IPS-18a (cell line): ENCODE measurements around the gene FOXO3.

Experiments used
- H3K27ac ChIP-seq: one replicate; pipeline ENCODE4 v1.5.1; 2013; ENCODE audit warnings: low read length
- H3K27me3 ChIP-seq: one replicate; pipeline ENCODE4 v1.6.1; 2013; ENCODE audit warnings: mild to moderate bottlenecking, low read length; ENCODE audit not compliant: control insufficient read depth, insufficient read depth
- H3K36me3 ChIP-seq: one replicate; pipeline ENCODE4 v1.6.1; 2013; ENCODE audit warnings: low read depth, low read length; ENCODE audit not compliant: control insufficient read depth
- H3K4me1 ChIP-seq: one replicate; pipeline ENCODE4 v1.6.1; 2013; ENCODE audit warnings: low read depth, low read length; ENCODE audit not compliant: control insufficient read depth
- H3K4me3 ChIP-seq: one replicate; pipeline ENCODE4 v1.5.1; 2013; ENCODE audit warnings: low read length
- H3K9ac ChIP-seq: one replicate; pipeline ENCODE4 v1.6.1; 2013; ENCODE audit warnings: mild to moderate bottlenecking, low read length, moderate library complexity
- H3K9me3 ChIP-seq: one replicate; pipeline ENCODE4 v1.6.1; 2013; ENCODE audit warnings: low read depth, low read length; ENCODE audit not compliant: control insufficient read depth

FOXO3 gene

GRCh38 chr6:108592371-108593337, 31.9 kb downstream of the FOXO3 start:
- H3K4me1 ChIP-seq: peaks cover 22% of the 10 kb centered on the region
- H3K9me3 ChIP-seq: no peaks in the 10 kb centered on the region
- no peak overlapping the region for H3K4me3 ChIP-seq
- no peak overlapping the region for H3K27ac ChIP-seq
- no peaks in the 10 kb centered on the region for H3K27me3 ChIP-seq
- no peaks in the 10 kb centered on the region for H3K36me3 ChIP-seq
- no peak overlapping the region for H3K9ac ChIP-seq

GRCh38 chr6:108594151-108594550, 33.4 kb downstream of the FOXO3 start:
- no peak overlapping the region for H3K27ac ChIP-seq
- no peak overlapping the region for H3K4me3 ChIP-seq
- H3K9ac ChIP-seq: no peak overlapping the region
- H3K27me3 ChIP-seq: no peaks in the 10 kb centered on the region
- H3K36me3 ChIP-seq: no peaks in the 10 kb centered on the region
- no peaks in the 10 kb centered on the region for H3K9me3 ChIP-seq
- H3K4me1 ChIP-seq: peaks cover 8% of the 10 kb centered on the region

- no peak overlapping the region for H3K9ac ChIP-seq
- H3K27ac ChIP-seq: no peak overlapping the region
Observed at GRCh38 chr6:108594640-108595039, 33.9 kb downstream of the FOXO3 start.

GRCh38 chr6:108596956-108597355, 36.2 kb downstream of the FOXO3 start:
- H3K36me3 ChIP-seq: no peaks in the 10 kb centered on the region
- H3K4me1 ChIP-seq: no peaks in the 10 kb centered on the region
- H3K9me3 ChIP-seq: no peaks in the 10 kb centered on the region
- no peak overlapping the region for H3K4me3 ChIP-seq
- no peak overlapping the region for H3K27ac ChIP-seq
- H3K9ac ChIP-seq: no peak overlapping the region
- H3K27me3 ChIP-seq: no peaks in the 10 kb centered on the region

More at GRCh38 chr6:108594640-108595039, 33.9 kb downstream of the FOXO3 start:
- Histone ChIP-seq H3K36me3 (no peaks in the 10 kb centered on the region), H3K9me3 (no peaks in the 10 kb centered on the region), H3K27me3 (no peaks in the 10 kb centered on the region), H3K4me1 (peaks cover 3% of the 10 kb centered on the region), H3K4me3 (no peak overlapping the region)

- H3K36me3 ChIP-seq: no peaks in the 10 kb centered on the region
- no peaks in the 10 kb centered on the region for H3K9me3 ChIP-seq
- H3K27ac ChIP-seq: no peak overlapping the region
- no peaks in the 10 kb centered on the region for H3K27me3 ChIP-seq
- no peak overlapping the region for H3K4me3 ChIP-seq
- no peaks in the 10 kb centered on the region for H3K4me1 ChIP-seq
- H3K9ac ChIP-seq: no peak overlapping the region
Observed at GRCh38 chr6:108597572-108598304, 37.0 kb downstream of the FOXO3 start.

- no peaks in the 10 kb centered on the region for H3K36me3 ChIP-seq
- no peak overlapping the region for H3K9ac ChIP-seq
- H3K4me3 ChIP-seq: no peak overlapping the region
- H3K27ac ChIP-seq: no peak overlapping the region
- no peaks in the 10 kb centered on the region for H3K4me1 ChIP-seq
- H3K9me3 ChIP-seq: no peaks in the 10 kb centered on the region
- H3K27me3 ChIP-seq: no peaks in the 10 kb centered on the region
Observed at GRCh38 chr6:108598305-108598863, 37.7 kb downstream of the FOXO3 start.

GRCh38 chr6:108604156-108604555, 43.4 kb downstream of the FOXO3 start:
- Histone ChIP-seq H3K4me3 (no peak overlapping the region), H3K9ac (no peak overlapping the region), H3K9me3 (no peaks in the 10 kb centered on the region), H3K27ac (no peak overlapping the region), H3K36me3 (no peaks in the 10 kb centered on the region), H3K27me3 (no peaks in the 10 kb centered on the region), H3K4me1 (peaks cover 6% of the 10 kb centered on the region)

GRCh38 chr6:108606250-108606690, 45.6 kb downstream of the FOXO3 start:
- Histone ChIP-seq H3K27ac (no peak overlapping the region), H3K9ac (no peak overlapping the region), H3K4me3 (no peak overlapping the region), H3K4me1 (peaks cover 22% of the 10 kb centered on the region), H3K36me3 (no peaks in the 10 kb centered on the region), H3K9me3 (no peaks in the 10 kb centered on the region), H3K27me3 (no peaks in the 10 kb centered on the region)

- H3K4me3 ChIP-seq: no peak overlapping the region
- no peaks in the 10 kb centered on the region for H3K9me3 ChIP-seq
- H3K36me3 ChIP-seq: no peaks in the 10 kb centered on the region
- H3K4me1 ChIP-seq: peaks cover 22% of the 10 kb centered on the region
- no peak overlapping the region for H3K9ac ChIP-seq
- H3K27ac ChIP-seq: no peak overlapping the region
- no peaks in the 10 kb centered on the region for H3K27me3 ChIP-seq
Observed at GRCh38 chr6:108608453-108609275, 47.9 kb downstream of the FOXO3 start.

- H3K36me3 ChIP-seq: no peaks in the 10 kb centered on the region
- H3K27me3 ChIP-seq: no peaks in the 10 kb centered on the region
- H3K27ac ChIP-seq: no peak overlapping the region
- H3K9ac ChIP-seq: no peak overlapping the region
- no peak overlapping the region for H3K4me3 ChIP-seq
- H3K4me1 ChIP-seq: peaks cover 22% of the 10 kb centered on the region
- no peaks in the 10 kb centered on the region for H3K9me3 ChIP-seq
Observed at GRCh38 chr6:108609276-108609769, 48.6 kb downstream of the FOXO3 start.
